Measurements from ENCODE around the gene XPOT. TPM values are rescaled to one million over a fixed set of nuclear protein-coding genes. Genes with fewer than 3 reads are reported as not detected.

Gene XPOT
- total RNA-seq, 1 donor from 2014 or later = 39.8 TPM

DNA sequence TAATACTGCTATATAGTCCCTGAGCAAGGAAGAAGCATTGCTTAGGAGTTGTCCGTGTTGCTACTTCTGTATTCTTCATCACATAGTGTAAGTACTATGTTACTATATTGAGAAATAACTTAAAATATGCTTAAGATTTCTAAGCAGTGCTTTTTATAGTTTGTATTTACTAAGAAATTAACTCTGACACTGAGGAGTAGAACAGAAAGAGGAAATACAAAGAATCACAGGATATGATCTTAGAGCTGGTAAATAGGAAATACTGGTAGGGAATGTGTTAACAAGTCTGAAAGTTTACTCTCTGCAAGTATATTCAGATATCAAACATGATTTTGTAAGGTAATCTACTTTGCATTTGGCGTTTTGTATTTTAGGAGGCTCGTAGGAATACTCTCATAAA, 15.5 kb downstream of the XPOT start:
- H3K4me3 ChIP-seq (ENCODE audit: low read depth, low read length) = no peak overlapping the region
- no peak for DNase-seq (ENCODE audit: low read depth)
- TF ChIP-seq, protein P1, sequence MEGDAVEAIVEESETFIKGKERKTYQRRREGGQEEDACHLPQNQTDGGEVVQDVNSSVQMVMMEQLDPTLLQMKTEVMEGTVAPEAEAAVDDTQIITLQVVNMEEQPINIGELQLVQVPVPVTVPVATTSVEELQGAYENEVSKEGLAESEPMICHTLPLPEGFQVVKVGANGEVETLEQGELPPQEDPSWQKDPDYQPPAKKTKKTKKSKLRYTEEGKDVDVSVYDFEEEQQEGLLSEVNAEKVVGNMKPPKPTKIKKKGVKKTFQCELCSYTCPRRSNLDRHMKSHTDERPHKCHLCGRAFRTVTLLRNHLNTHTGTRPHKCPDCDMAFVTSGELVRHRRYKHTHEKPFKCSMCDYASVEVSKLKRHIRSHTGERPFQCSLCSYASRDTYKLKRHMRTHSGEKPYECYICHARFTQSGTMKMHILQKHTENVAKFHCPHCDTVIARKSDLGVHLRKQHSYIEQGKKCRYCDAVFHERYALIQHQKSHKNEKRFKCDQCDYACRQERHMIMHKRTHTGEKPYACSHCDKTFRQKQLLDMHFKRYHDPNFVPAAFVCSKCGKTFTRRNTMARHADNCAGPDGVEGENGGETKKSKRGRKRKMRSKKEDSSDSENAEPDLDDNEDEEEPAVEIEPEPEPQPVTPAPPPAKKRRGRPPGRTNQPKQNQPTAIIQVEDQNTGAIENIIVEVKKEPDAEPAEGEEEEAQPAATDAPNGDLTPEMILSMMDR (conservative IDR thresholded peaks at IDR 0.05; ENCODE audit: low read depth, low read length) = no peak

GRCh38 chr12:64427988-64428387, 23.8 kb downstream of the XPOT start:
- TF ChIP-seq, protein P1 (conservative IDR thresholded peaks at IDR 0.05; ENCODE audit: low read depth, low read length) = no peak
- no peak for DNase-seq (ENCODE audit: low read depth)
- no peak overlapping the region for H3K4me3 ChIP-seq (ENCODE audit: low read depth, low read length)

- no peak for DNase-seq (ENCODE audit: low read depth)
- TF ChIP-seq, protein P1 (conservative IDR thresholded peaks at IDR 0.05; ENCODE audit: low read depth, low read length) = no peak
- H3K4me3 ChIP-seq (ENCODE audit: low read depth, low read length) = no peak overlapping the region
These were observed 24.8 kb downstream of the XPOT start for GRCh38 chr12:64428956-64429355.

GRCh38 chr12:64430886-64431285, 26.7 kb downstream of the XPOT start:
- TF ChIP-seq, protein P1 (conservative IDR thresholded peaks at IDR 0.05; ENCODE audit: low read depth, low read length) = no peak
- no peak for DNase-seq (ENCODE audit: low read depth)

DNA sequence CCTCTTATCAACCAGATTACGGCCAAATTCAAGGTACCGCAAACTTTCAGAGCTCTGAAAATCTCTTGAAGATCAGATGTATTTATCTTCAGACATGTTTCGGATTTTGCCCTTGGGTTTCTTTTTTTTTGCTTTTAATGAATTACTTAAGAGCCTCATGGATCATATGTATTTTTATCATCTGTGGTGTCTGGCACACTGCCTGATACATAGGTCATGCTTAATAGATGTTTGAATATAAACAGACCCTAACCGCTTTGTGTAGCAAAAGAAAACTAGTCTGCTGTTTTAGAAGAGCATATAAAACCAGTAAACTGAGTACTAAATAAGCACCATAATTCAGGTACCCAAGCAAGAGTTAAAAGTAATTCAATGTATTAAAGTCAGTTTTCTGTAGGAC, 27.6 kb downstream of the XPOT start:
- DNase-seq (ENCODE audit: low read depth) = no peak
- TF ChIP-seq, protein P1 (conservative IDR thresholded peaks at IDR 0.05; ENCODE audit: low read depth, low read length) = no peak
- no peak overlapping the region for H3K4me3 ChIP-seq (ENCODE audit: low read depth, low read length)

More at GRCh38 chr12:64430886-64431285, 26.7 kb downstream of the XPOT start:
- no peak overlapping the region for H3K4me3 ChIP-seq (ENCODE audit: low read depth, low read length)

GRCh38 chr12:64433915-64434314, 29.7 kb downstream of the XPOT start:
- no peak overlapping the region for H3K4me3 ChIP-seq (ENCODE audit: low read depth, low read length)
- DNase-seq (ENCODE audit: low read depth) = no peak
- TF ChIP-seq, protein P1 (conservative IDR thresholded peaks at IDR 0.05; ENCODE audit: low read depth, low read length) = no peak

DNA sequence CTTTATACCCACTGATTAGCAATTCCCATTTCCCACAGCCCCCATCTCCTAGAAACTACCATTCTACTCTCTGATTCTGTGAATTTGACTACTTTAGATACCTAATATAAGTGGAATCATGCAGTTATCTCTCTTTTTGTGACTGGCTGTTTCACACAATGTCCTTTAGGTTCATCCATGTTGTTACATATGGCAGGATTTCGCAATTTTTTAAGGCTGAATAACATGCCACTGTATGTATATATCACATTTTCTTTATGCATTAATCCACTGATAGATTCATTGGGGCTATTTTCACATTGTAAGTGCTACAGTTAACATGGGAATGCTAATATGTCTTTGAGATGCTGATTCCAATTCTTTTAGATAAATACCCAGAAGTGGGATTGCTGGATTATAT, 35.9 kb downstream of the XPOT start:
- no peak for DNase-seq (ENCODE audit: low read depth)
- TF ChIP-seq, protein P1 (conservative IDR thresholded peaks at IDR 0.05; ENCODE audit: low read depth, low read length) = no peak
- H3K4me3 ChIP-seq (ENCODE audit: low read depth, low read length) = no peak overlapping the region

All from epithelial cell of proximal tubule (primary cell).